Activated T-helper 1 cell treated with Interleukin-2 at 50 U/mL for 16 hours (primary cell): Measurements from ENCODE around the gene TAP1.
"Not testable (repeated sequence)": the region's sequence is repeated elsewhere in the genome, so short reads cannot be mapped to it uniquely, and the experiment has no call there.

Experiments
- DNase-seq: peaks from one replicate; pipeline ENCODE4 v3.0.0-alpha.2; 2020; ENCODE audit warnings: low read depth

TAP1 gene

GRCh38 chr6:32839356-32839755 is 14.1 kb downstream of the TAP1 start:
- DNase-seq, result no peak

- DNase-seq, result peak; percentile 98
Measured at GRCh38 chr6:32838114-32838958, 15.2 kb downstream of the TAP1 start, which contains the start of gene TAP2. TSS of gene TAP2 (minus strand) at chr6:32838739. CDS start at chr6:32838233, 506 bp downstream.

GRCh38 chr6:32837651-32838113 is 15.8 kb downstream of the TAP1 start:
- no peak for DNase-seq

GRCh38 chr6:32836873-32837272 is 16.6 kb downstream of the TAP1 start:
- no peak for DNase-seq

GRCh38 chr6:32835167-32835893 is 18.2 kb downstream of the TAP1 start:
- no peak for DNase-seq

- no peak for DNase-seq
Measured at GRCh38 chr6:32833664-32834063, 19.8 kb downstream of the TAP1 start.

- no peak for DNase-seq
Measured at GRCh38 chr6:32832535-32832934, 21.0 kb downstream of the TAP1 start.

GRCh38 chr6:32830936-32831335 is 22.6 kb downstream of the TAP1 start:
- DNase-seq, result no peak

- no peak for DNase-seq
Measured at GRCh38 chr6:32830017-32830416, 23.5 kb downstream of the TAP1 start.

GRCh38 chr6:32829495-32829894 is 24.0 kb downstream of the TAP1 start:
- no peak for DNase-seq

- DNase-seq, result no peak
Measured at GRCh38 chr6:32827025-32827424, 26.5 kb downstream of the TAP1 start.

GRCh38 chr6:32825966-32826365 is 27.5 kb downstream of the TAP1 start:
- no peak for DNase-seq

GRCh38 chr6:32819729-32820128 is 33.8 kb downstream of the TAP1 start:
- DNase-seq, result no peak

GRCh38 chr6:32818867-32819266 is 34.6 kb downstream of the TAP1 start:
- DNase-seq, result no peak

- no peak for DNase-seq
Measured at GRCh38 chr6:32816746-32817204, 36.7 kb downstream of the TAP1 start, which contains the start of gene HLA-DOB. TSS of gene HLA-DOB (minus strand) at chr6:32817002. CDS start at chr6:32816951, 51 bp downstream.

- DNase-seq, result no peak
Measured at GRCh38 chr6:32815996-32816395, 37.5 kb downstream of the TAP1 start.

GRCh38 chr6:32815115-32815514 is 38.4 kb downstream of the TAP1 start:
- DNase-seq, result no peak

GRCh38 chr6:32814145-32814544 is 39.4 kb downstream of the TAP1 start:
- DNase-seq, result no peak

- DNase-seq, result no peak
Measured at GRCh38 chr6:32809171-32809570, 44.3 kb downstream of the TAP1 start.

GRCh38 chr6:32807020-32807580 is 46.4 kb downstream of the TAP1 start:
- DNase-seq, result no peak

- not testable (repeated sequence) for DNase-seq
Measured at GRCh38 chr6:32805404-32805803, 48.1 kb downstream of the TAP1 start.

- no peak for DNase-seq
Measured at GRCh38 chr6:32803416-32803815, 50.1 kb downstream of the TAP1 start.

- no peak for DNase-seq
Measured at GRCh38 chr6:32799740-32800139, 53.8 kb downstream of the TAP1 start.
